ENCODE measurements around the gene ATAD3B. TPM values are rescaled to one million over a fixed set of nuclear protein-coding genes. Genes with fewer than 3 reads are reported as not detected.

ATAD3B gene
- total and polyA plus RNA-seq, 2 of the 13 experiments (the other 11 are each of a cell fraction or from before 2014, with no cell fraction given) = 9.6 to 31.1 TPM

DNA sequence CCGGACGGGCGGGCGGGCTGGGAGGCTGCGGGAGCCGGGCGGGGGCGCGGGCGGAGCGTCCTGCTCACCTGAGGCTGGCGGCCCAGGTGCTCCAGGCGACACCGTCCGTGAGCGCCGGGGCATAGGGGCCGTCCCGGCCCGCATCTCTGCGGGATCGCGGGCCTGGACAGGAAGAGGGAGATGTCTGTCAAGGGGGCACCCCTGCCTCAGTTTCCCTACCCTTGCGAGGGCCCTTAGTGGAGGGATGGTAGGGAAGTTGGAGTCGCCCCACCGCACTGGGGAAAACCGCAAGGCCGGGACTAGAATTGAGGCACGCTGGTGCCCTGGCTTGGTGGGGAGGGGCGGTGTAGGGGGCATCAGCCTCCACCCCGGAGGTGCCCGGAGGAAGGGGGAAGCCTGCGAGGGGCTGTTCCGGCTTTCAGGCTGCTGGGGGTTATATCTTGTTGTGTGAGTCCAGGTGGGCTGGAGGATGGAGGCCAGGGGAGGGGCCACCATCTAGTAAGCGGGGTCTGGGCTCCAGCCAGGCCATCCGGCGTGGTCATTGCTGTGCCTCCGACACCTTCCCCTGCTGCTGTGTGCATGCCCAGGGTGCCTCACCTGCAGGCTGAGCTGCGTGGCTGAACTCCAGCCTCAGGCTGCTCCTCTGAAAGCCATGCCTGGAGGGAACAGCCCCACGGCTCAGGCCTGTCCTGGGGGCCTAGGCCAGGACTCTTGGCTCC, 35.5 kb upstream of the ATAD3B start (continued):
- TF ChIP-seq ZNF841 (CRISPR knock-in tag; IDR thresholded peaks at IDR 0.05; ENCODE audit: borderline replicate concordance) = no peak
- TF ChIP-seq ZNF512 (CRISPR knock-in tag; IDR thresholded peaks at IDR 0.05) = no peak
- TF ChIP-seq, protein P1, sequence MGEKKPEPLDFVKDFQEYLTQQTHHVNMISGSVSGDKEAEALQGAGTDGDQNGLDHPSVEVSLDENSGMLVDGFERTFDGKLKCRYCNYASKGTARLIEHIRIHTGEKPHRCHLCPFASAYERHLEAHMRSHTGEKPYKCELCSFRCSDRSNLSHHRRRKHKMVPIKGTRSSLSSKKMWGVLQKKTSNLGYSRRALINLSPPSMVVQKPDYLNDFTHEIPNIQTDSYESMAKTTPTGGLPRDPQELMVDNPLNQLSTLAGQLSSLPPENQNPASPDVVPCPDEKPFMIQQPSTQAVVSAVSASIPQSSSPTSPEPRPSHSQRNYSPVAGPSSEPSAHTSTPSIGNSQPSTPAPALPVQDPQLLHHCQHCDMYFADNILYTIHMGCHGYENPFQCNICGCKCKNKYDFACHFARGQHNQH (CRISPR knock-in tag; IDR thresholded peaks at IDR 0.05) = no peak
- TF ChIP-seq TCF12 (IDR thresholded peaks at IDR 0.05) = no peak
- TF ChIP-seq TCF12 (CRISPR knock-in tag; IDR thresholded peaks at IDR 0.05) = no peak
- TF ChIP-seq THAP9 (CRISPR knock-in tag; IDR thresholded peaks at IDR 0.05; ENCODE audit: borderline replicate concordance) = no peak
- no peak for TF ChIP-seq MED13 (CRISPR knock-in tag; IDR thresholded peaks at IDR 0.05)
- TF ChIP-seq ZNF552 (CRISPR knock-in tag; IDR thresholded peaks at IDR 0.05; ENCODE audit: borderline replicate concordance) = no peak
- no peak for TF ChIP-seq ZNF333 (CRISPR knock-in tag; IDR thresholded peaks at IDR 0.05; ENCODE audit: borderline replicate concordance)
- no peak for TF ChIP-seq ZNF850 (CRISPR knock-in tag; conservative IDR thresholded peaks at IDR 0.05)
- no peak for TF ChIP-seq ZNF33B (CRISPR knock-in tag; IDR thresholded peaks at IDR 0.05)
- TF ChIP-seq KDM2A (CRISPR knock-in tag; IDR thresholded peaks at IDR 0.05; ENCODE audit: borderline replicate concordance, low read depth) = peak; percentile 30; the same call in 1 of the 2 replicates
- no peak for TF ChIP-seq FOXK1 (CRISPR knock-in tag; IDR thresholded peaks at IDR 0.05; ENCODE audit: borderline replicate concordance, low read depth)
- 0 out of 2 replicates have a peak, but pooled peaks have one; percentile 11 for TF ChIP-seq JUN (CRISPR knock-in tag; IDR thresholded peaks at IDR 0.05)
- TF ChIP-seq ZFX (CRISPR knock-in tag; IDR thresholded peaks at IDR 0.05; ENCODE audit: low read depth) = peak; percentile 62
- TF ChIP-seq, protein P2, sequence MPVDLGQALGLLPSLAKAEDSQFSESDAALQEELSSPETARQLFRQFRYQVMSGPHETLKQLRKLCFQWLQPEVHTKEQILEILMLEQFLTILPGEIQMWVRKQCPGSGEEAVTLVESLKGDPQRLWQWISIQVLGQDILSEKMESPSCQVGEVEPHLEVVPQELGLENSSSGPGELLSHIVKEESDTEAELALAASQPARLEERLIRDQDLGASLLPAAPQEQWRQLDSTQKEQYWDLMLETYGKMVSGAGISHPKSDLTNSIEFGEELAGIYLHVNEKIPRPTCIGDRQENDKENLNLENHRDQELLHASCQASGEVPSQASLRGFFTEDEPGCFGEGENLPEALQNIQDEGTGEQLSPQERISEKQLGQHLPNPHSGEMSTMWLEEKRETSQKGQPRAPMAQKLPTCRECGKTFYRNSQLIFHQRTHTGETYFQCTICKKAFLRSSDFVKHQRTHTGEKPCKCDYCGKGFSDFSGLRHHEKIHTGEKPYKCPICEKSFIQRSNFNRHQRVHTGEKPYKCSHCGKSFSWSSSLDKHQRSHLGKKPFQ (CRISPR knock-in tag; IDR thresholded peaks at IDR 0.05; ENCODE audit: insufficient replicate concordance) = no peak
- TF ChIP-seq ZSCAN25 (CRISPR knock-in tag; IDR thresholded peaks at IDR 0.05) = 0 out of 2 replicates have a peak, but pooled peaks have one; percentile 28
- 0 out of 2 replicates have a peak, but pooled peaks have one; percentile 62 for TF ChIP-seq GZF1 (CRISPR knock-in tag; IDR thresholded peaks at IDR 0.05)
- no peak for TF ChIP-seq ZNF616 (CRISPR knock-in tag; IDR thresholded peaks at IDR 0.05; ENCODE audit: low read depth)
- TF ChIP-seq EP300 (IDR thresholded peaks at IDR 0.05; ENCODE audit: low read depth in 2 of 2, low read length in 2 of 2) = no peak
- no peak for TF ChIP-seq EP300 (CRISPR knock-in tag; IDR thresholded peaks at IDR 0.05; ENCODE audit: borderline replicate concordance)
- TF ChIP-seq ZNF124 (CRISPR knock-in tag; IDR thresholded peaks at IDR 0.05) = no peak
- TF ChIP-seq NFYC (CRISPR knock-in tag; IDR thresholded peaks at IDR 0.05) = no peak
